Bronchial epithelial cell (primary cell): Measurements from ENCODE around the gene CELA2A. TPM values are rescaled to one million over a fixed set of nuclear protein-coding genes. Genes with fewer than 3 reads are reported as not detected.
"Not testable (repeated sequence)": the region's sequence is repeated elsewhere in the genome, so short reads cannot be mapped to it uniquely, and the experiment has no call there.

Experiments used
- DNase-seq: peaks from one replicate; pipeline ENCODE4 v3.0.0-alpha.2; 2010; ENCODE audit warnings: low read depth
- FAIRE-seq: peaks from 2 replicates; lab custom pipeline; 2011; peaks lifted over from hg19 to GRCh38; lab: Jason Lieb, UNC
- H3K27me3 ChIP-seq: 2 replicates; pipeline ENCODE4 v1.5.1; 2011; ENCODE audit warnings: low read length; ENCODE audit not compliant: control insufficient read depth, insufficient read depth
- H3K36me3 ChIP-seq: 2 replicates; pipeline ENCODE4 v1.5.1; 2011; ENCODE audit warnings: low read length; ENCODE audit not compliant: control insufficient read depth, insufficient read depth
- H3K4me3 ChIP-seq: 2 replicates; pipeline ENCODE4 v1.5.1; 2011; ENCODE audit warnings: mild to moderate bottlenecking, low read depth, low read length, control low read depth
- total RNA-seq: library from RNA; depleted of rRNA; stranded (reverse); fragments of >200 nt; gene quantifications from 2 replicates; pipeline ENCODE4 v1.2.1, GENCODE V29; 2014
- TF ChIP-seq, protein P1 (sequence below): IDR thresholded peaks from 2 replicates; pipeline ENCODE4 v1.5.1; 2011; ENCODE audit warnings: mild to moderate bottlenecking, moderate library complexity, low read length, control low read depth, inconsistent platforms; ENCODE audit not compliant: insufficient read depth, severe bottlenecking

The CELA2A gene
- total RNA-seq, 1 donor from 2014 or later = not detected

DNA sequence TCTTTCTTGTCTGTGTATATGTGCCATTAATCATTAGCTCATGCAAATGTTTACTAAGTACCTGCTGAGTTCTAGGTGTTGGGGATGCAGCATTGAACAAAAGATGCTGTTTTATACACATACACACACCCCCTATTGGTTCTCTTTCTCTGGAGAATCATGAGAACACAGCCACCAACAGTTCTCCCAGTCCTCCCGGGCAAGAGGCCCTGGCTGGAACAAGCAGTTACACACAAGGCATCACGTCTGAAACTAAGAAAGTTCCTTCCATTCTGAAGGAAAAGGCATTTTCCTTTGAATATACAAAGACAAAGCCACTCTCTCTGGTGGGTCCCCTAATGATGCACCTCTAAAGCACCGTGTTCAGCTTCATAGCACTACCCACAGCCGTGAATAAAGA is 56.7 kb downstream of the CELA2A start:
- FAIRE-seq (no peak), DNase-seq (no peak)
- TF ChIP-seq, protein P1, sequence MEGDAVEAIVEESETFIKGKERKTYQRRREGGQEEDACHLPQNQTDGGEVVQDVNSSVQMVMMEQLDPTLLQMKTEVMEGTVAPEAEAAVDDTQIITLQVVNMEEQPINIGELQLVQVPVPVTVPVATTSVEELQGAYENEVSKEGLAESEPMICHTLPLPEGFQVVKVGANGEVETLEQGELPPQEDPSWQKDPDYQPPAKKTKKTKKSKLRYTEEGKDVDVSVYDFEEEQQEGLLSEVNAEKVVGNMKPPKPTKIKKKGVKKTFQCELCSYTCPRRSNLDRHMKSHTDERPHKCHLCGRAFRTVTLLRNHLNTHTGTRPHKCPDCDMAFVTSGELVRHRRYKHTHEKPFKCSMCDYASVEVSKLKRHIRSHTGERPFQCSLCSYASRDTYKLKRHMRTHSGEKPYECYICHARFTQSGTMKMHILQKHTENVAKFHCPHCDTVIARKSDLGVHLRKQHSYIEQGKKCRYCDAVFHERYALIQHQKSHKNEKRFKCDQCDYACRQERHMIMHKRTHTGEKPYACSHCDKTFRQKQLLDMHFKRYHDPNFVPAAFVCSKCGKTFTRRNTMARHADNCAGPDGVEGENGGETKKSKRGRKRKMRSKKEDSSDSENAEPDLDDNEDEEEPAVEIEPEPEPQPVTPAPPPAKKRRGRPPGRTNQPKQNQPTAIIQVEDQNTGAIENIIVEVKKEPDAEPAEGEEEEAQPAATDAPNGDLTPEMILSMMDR = no peak
- Histone ChIP-seq H3K36me3 (no peaks in the 10 kb centered on the region), H3K4me3 (no peak overlapping the region), H3K27me3 (no peaks in the 10 kb centered on the region)

GRCh38 chr1:15513919-15514318 is 57.4 kb downstream of the CELA2A start:
- Histone ChIP-seq H3K36me3 (no peaks in the 10 kb centered on the region), H3K4me3 (no peak overlapping the region), H3K27me3 (no peaks in the 10 kb centered on the region)
- FAIRE-seq (no peak), DNase-seq (no peak)
- TF ChIP-seq, protein P1 = no peak

DNA sequence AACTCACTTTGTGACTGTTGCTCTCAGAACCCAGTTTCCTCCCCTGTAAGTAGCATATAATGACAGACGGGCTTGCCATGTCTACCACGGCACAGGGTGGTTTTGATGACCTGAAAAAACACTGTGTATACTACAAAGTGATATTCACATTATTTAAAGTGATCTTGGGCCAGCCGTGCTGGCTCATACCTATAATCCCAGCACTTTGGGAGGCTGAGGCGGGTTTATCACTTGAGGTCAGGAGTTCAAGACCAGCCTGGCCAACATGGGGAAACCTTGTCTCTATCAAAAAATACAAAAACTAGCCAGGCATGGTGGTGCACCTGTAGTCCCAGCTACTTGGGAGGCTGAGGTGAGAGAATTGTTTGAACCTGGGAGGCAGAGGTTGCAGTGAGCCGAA is 58.0 kb downstream of the CELA2A start:
- FAIRE-seq, H3K36me3 ChIP-seq, H3K4me3 ChIP-seq, H3K27me3 ChIP-seq, DNase-seq: not testable (repeated sequence)

DNA sequence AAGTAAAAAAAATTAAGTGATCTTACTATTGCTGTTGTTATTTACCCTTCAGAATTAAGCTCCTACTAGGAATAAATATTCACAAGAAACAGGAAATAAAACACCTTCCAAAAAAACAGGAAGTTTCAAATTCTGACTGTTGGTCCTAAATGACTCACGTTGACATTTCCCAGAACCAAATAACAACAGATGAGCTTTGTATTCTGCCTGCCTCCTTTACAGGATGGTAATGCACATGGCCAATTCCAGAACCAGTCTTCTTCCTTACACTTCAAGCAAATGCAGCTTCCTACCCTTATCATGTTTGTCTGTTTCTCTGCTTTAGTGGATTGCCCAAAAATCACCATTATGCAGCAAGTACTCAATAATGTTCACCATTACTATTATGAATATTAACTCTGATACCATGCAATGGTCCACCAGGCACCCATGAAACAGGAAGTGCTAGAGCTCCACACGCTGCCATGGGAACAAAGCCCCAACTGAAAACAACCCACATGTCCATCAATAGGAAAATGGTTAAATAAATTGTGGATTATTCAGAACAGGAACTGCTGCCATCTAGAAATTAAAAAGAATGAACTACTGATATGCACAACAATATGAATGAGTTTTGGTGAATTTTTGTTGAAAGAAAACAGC is 58.6 kb downstream of the CELA2A start:
- FAIRE-seq (no peak), DNase-seq (peak; percentile 41)
- no peak overlapping the region for H3K4me3 ChIP-seq
- H3K27me3 ChIP-seq = no peaks in the 10 kb centered on the region
- H3K36me3 ChIP-seq = no peaks in the 10 kb centered on the region
- TF ChIP-seq, protein P1 = no peak

- TF ChIP-seq, protein P1 = no peak
- H3K36me3 ChIP-seq = no peaks in the 10 kb centered on the region
- no peak for FAIRE-seq
- H3K27me3 ChIP-seq = no peaks in the 10 kb centered on the region
- no peak for DNase-seq
- no peak overlapping the region for H3K4me3 ChIP-seq
These were observed 63.1 kb downstream of the CELA2A start for GRCh38 chr1:15519625-15520024.

DNA sequence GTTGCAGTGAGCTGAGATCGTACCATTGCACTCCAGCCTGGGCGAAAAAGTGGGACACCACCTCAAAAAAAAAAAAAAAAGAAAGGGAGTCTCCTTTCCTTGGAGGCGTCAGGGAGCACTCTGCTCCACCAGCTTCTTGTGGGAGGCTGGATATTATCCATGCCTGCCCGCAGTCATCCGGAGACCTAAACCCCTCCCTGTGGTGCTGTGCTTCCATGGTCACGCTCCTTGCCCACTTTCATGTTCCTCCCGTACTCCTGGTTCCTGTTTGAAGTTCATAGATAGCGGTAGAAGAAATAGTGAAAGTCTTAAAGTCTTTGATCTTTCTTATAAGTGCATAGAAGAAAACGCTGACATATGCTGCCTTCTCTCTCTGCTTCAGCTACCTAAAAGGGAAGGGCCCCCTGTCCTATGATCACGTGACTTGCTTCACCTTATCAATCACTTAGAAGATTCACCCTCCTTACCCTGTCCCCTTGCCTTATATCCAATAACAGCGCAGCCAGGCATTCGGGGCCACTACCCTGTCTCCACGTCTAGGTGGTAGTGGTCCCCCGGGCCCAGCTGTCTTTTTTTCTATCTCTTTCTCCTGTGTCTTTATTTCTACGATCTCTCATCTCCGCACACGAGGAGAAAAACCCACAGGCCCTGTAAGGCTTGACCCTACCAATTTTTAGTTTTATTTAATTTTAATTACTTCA is 64.8 kb downstream of the CELA2A start:
- not testable (repeated sequence) for H3K27me3 ChIP-seq, DNase-seq, H3K4me3 ChIP-seq, H3K36me3 ChIP-seq, FAIRE-seq

Other genes with a start within 250 kb of the CELA2A start
- 0.13 TPM in 1 of 2 replicates, not detected in the other for gene FHAD1, start 209.5 kb upstream of the CELA2A start, total RNA-seq
- gene EFHD2, start 46.8 kb upstream of the CELA2A start, total RNA-seq = 41.5 and 42.6 TPM in 2 replicates
- not detected in 2 replicates for gene CTRC, start 18.3 kb upstream of the CELA2A start, total RNA-seq
- gene CELA2B, start 19.4 kb downstream of the CELA2A start, total RNA-seq = not detected in 2 replicates
- gene CASP9, start 67.5 kb downstream of the CELA2A start, total RNA-seq = 3.2 and 6.1 TPM in 2 replicates
- 7.6 and 11.8 TPM in 2 replicates for gene DNAJC16, start 70.1 kb downstream of the CELA2A start, total RNA-seq
- gene AGMAT, start 128.3 kb downstream of the CELA2A start, total RNA-seq = 0.51 and 1.6 TPM in 2 replicates
- gene DDI2, start 160.7 kb downstream of the CELA2A start, total RNA-seq = 13.7 and 19.1 TPM in 2 replicates
- 52.0 and 60.6 TPM in 2 replicates for gene PLEKHM2, start 227.6 kb downstream of the CELA2A start, total RNA-seq